Stimulated activated CD4-positive, alpha-beta T cell treated with anti-CD3 and anti-CD28 coated beads, Interleukin-15, amount 100 ng/mL, for 48 hours (primary cell): ENCODE measurements around the gene LRP1-AS.

ENCODE experiments used
- DNase-seq, 2 donors: peaks; one replicate each; pipeline ENCODE4 v3.0.0-alpha.2; 2020; ENCODE audit warnings: low read depth in 2 of 2

Gene LRP1-AS

DNA sequence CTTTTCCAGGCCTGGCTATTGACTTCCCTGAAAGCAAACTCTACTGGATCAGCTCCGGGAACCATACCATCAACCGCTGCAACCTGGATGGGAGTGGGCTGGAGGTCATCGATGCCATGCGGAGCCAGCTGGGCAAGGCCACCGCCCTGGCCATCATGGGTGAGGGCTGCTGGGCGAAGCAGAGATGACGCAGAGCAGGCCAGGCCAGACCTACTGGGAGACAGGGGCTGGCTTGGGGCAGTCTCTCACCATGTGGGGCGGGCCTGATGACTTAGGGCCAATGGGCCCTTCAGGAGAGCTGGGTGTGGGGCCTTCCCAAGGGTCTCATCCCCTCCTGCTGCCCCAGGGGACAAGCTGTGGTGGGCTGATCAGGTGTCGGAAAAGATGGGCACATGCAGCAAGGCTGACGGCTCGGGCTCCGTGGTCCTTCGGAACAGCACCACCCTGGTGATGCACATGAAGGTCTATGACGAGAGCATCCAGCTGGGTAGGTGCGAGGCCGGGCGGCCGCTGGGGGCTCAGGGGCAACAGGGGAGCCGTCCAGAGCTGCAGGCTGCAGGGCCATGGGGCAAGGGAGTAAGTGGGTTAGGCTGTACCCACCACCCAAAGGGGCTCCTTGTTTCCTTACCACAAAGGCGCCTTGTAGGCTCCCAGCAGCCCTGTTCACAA is 33.0 kb upstream of the LRP1-AS start:
- DNase-seq, result no peak

DNA sequence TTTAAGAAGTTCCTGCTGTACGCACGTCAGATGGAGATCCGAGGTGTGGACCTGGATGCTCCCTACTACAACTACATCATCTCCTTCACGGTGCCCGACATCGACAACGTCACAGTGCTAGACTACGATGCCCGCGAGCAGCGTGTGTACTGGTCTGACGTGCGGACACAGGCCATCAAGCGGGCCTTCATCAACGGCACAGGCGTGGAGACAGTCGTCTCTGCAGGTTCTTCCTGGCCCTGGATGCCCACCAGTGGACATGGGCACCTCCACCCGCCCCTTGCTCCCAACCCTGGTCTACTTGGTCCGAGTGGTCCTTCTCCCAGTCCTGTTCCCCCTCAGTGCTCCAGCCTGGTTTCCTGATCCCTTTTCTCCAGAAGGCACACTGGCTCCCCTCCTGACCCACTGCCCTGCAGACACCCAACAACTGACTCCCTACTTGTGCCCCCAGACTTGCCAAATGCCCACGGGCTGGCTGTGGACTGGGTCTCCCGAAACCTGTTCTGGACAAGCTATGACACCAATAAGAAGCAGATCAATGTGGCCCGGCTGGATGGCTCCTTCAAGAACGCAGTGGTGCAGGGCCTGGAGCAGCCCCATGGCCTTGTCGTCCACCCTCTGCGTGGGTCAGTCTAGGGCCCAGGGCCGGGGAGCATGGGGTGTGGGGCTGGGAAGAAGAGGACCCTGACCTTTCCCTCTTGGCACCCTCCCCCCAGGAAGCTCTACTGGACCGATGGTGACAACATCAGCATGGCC is 32.1 kb upstream of the LRP1-AS start:
- DNase-seq, result no peak

DNA sequence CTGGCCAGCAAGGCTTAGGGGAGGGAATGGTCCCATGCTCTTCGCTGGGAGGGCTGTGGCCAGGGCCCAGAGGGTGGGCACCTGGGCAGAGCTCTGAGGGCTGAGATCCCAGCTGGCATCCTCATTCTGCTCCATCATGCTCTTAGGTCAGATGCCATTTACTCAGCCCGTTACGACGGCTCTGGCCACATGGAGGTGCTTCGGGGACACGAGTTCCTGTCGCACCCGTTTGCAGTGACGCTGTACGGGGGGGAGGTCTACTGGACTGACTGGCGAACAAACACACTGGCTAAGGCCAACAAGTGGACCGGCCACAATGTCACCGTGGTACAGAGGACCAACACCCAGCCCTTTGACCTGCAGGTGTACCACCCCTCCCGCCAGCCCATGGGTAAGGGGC is 30.8 kb upstream of the LRP1-AS start:
- DNase-seq, result no peak

DNA sequence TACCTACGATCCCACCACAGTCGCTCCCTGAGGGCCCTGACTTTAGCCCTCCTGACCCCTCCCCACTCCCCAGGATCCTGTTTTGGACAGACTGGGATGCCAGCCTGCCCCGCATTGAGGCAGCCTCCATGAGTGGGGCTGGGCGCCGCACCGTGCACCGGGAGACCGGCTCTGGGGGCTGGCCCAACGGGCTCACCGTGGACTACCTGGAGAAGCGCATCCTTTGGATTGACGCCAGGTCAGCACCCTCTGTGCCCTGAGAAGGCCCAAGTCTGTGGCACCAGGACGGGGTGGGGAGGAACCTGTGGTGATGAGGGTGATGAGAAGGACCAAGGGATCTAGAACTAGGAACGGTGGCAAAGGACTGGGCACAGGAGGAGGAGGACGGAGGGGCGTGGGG is 29.9 kb upstream of the LRP1-AS start:
- DNase-seq, result no peak

DNA sequence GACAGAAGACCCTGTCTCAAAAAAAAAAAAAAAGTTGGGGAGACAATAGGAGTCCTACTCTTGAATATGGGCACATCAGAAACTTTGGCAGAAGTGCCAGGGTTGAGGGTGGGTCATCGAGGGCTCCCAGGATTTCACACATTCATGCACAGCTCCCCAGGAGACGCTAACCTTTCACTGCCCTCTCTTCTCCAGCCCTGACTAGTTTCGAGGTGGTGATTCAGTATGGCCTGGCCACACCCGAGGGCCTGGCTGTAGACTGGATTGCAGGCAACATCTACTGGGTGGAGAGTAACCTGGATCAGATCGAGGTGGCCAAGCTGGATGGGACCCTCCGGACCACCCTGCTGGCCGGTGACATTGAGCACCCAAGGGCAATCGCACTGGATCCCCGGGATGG is 29.4 kb upstream of the LRP1-AS start:
- no peak for DNase-seq

DNA sequence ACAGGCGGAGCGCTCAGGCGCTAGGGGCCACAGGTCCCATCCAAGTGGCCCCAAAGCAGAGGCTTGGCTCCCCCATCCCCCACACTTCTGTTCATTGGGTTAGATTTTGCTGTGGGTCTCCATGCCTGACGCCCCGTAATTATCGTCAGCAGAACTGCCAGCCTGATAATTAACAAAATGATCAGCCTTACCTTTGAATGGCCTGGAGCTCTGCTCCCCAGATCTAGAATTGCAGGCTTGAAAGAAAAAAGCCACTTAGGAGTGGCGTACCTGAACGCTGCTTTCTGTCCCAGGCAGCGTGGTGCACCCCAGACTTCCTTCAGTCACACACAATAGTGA is 28.7 kb upstream of the LRP1-AS start:
- no peak for DNase-seq

DNA sequence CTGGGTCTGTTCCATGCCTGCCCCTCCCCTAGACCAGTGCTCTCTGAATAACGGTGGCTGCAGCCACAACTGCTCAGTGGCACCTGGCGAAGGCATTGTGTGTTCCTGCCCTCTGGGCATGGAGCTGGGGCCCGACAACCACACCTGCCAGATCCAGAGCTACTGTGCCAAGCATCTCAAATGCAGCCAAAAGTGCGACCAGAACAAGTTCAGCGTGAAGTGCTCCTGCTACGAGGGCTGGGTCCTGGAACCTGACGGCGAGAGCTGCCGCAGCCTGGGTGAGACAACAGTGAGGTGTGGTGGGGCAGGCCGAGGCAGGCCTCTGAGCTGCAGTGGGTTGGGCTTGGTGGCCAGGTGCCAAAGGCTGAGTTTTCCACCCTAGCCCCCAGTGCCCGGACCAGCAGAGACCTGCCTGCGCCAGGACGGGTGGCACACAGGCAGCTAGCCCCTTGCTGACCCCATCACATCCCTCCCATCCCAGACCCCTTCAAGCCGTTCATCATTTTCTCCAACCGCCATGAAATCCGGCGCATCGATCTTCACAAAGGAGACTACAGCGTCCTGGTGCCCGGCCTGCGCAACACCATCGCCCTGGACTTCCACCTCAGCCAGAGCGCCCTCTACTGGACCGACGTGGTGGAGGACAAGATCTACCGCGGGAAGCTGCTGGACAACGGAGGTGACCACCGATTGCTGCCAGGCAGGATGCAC is 28.2 kb upstream of the LRP1-AS start:
- DNase-seq, result peak; percentile 10 to 42

DNA sequence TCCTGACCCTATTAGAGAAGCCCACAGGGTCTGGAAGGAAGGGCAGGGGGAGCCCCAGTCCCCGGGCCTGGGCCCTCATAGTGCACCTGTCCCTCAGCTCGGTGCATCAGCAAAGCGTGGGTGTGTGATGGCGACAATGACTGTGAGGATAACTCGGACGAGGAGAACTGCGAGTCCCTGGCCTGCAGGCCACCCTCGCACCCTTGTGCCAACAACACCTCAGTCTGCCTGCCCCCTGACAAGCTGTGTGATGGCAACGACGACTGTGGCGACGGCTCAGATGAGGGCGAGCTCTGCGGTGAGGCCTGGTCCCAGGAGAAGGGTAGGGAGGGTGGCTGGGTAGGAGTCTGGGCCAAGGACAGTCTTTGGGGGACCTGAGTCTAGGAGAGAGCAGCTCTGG is 26.3 kb upstream of the LRP1-AS start:
- DNase-seq, result no peak

DNA sequence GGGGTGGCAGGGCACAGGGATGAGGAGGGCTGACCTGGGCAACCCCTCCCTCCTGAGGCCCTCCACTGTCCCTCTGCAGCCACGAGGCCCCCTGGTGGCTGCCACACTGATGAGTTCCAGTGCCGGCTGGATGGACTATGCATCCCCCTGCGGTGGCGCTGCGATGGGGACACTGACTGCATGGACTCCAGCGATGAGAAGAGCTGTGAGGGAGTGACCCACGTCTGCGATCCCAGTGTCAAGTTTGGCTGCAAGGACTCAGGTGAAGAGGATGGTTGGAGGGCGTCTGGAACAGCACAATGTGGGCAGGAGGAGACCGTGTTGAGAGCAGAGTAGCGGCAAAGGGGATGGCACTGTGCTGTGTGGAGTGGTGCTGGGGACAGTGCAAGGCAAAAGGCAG is 25.7 kb upstream of the LRP1-AS start:
- no peak for DNase-seq

DNA sequence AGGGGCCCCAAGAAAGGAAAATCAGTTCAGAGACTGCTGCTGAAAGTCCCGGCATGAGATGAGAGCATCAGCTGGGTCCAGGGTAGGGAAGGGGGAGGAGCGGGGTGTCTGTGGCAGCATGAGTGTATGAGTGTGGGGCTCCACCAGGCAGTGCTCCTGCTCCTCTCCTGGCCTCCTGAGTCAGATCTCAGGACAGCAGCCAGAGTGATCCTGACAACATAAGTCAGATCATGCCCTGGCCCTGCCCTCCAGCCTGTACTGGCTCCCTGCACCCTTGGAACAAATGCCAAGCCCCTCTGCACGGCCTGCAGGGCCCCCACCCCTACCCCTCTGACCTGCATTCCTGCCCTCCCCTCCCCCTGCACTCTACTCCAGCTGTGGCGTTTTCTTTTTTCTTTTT is 24.2 kb upstream of the LRP1-AS start:
- DNase-seq, result no peak

DNA sequence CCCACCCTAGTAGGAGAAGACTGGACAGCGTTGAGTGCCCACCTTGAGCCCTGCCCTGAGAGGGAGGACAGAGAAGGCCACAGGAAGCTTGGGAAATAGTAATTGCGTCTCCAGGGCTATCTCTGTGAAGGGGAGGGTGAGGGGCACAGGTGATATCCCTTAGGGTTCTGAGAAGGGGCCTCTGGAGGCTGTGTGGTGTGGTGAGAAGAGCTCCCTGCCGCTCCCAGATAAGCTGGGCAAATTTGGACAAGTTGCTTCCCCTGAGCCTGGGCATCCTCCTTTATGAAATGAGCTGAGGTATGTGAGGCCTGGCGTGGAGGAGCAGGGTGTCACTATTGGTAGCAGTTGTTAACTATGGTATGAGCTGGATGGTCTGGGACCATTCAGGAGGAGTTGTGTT is 23.5 kb upstream of the LRP1-AS start:
- no peak for DNase-seq

DNA sequence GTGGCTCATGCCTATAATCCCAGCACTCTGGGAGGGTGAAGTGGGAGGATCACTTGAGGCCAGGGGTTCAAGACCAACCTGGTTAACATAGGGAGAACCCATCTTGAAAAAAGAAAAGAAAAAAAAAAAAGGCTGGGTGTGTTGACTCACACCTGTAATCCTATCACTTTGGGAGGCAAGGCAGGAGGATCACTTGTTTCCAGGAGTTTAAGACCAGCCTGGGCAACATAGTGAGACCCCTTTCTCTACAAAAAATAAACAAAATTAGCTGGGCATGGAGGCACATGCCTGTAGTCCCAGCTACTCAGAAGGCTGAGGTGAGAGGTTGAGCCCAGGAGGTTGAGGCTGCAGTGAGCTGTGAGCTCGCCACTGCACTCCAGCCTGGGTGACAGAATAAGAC is 23.0 kb upstream of the LRP1-AS start:
- no peak for DNase-seq

DNA sequence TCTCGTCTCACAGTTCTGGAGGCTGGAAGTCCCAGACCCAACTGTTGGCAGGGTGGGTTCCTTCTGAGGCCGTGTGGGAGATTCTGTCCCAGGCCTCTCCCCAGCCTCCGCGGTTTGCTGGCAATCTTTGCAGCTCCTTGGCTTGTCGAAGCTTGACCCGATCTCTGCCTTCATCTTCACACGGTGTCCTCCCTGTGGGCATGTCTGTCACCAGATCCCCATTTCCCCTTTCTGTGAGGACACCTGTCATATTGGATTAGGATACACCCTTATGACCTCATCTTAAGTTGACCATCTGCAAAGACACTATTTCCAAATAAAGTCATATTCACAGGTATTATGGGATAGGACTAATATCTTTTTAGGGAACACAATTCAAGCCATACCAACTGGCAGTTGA is 22.6 kb upstream of the LRP1-AS start:
- no peak for DNase-seq

DNA sequence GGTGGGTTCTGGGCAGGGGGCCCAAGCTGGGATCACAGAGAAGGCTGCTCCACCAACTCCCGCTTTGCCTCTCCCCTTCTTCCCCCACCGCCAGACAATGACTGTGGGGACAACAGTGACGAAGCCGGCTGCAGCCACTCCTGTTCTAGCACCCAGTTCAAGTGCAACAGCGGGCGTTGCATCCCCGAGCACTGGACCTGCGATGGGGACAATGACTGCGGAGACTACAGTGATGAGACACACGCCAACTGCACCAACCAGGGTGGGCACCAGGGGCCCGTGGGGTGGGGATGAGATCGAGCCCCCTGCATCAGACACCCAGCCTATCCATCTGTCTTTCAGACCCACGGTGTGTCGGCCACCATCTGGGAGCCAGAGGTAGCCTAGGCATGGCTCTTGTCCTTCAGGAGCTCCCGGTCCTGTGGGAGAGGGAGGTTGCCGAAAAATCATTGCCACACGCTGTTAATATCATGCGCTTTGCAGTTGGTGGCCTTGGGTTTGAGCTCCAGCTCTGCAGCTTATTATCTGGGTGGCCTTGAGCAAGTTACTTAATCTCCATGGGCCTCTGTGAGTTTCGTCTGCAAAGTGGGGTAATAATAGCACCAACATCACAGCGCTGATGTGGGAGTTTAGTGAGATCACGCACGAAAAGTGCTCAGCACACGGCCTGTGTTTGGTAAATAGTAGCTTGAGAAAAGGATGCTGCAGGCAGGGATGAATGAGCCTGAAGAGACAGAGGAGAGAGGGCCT is 21.8 kb upstream of the LRP1-AS start:
- no peak for DNase-seq

DNA sequence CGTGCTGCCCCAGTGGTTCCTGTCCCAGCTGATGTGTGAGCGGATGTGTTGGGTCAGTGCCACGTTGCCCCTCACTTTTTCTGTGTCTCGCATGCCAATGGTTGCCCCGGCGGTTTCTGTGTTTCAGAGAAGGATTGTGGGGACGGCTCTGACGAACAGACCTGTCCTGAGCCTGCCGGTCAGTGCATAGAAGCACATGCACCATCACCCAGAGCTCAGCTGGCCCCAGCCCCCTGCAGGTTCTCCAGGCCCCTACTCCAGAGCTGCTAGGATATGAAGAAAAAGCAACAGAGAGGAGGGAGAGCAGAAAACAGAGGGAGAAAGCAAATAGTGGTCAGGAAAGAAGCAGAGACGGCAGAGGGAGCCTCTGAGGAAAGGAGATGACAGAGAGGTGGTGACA is 20.6 kb upstream of the LRP1-AS start:
- no peak for DNase-seq

DNA sequence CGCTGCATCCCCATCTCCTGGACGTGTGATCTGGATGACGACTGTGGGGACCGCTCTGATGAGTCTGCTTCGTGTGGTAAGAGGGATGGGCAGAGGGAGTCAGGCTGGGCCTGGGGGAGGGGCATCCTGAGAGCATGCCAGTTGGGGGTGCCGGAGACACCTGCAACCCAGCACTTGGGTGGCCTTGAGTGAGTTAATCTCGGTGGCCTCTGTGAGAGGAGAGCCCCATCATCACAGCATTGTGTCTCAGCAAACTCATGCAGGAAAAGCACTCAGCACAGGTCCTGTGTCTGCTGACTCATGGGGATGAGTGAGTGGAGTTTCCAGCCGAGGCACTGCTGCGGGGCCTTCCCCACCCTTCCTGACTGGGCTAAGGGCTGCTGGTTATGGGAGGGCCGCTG is 19.6 kb upstream of the LRP1-AS start:
- peak; percentile 41 to 47 for DNase-seq

DNA sequence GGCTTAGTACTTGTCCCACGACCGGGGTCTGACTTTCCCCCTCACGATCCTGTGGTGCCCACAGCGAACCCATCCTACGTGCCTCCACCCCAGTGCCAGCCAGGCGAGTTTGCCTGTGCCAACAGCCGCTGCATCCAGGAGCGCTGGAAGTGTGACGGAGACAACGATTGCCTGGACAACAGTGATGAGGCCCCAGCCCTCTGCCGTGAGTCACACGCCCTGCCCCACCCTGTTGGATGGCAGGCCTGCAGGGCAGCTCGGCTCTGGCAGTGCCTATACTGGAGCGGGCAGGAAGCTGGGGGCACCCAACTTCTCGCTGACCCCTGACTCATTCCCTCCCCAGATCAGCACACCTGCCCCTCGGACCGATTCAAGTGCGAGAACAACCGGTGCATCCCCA is 18.3 kb upstream of the LRP1-AS start:
- no peak for DNase-seq

DNA sequence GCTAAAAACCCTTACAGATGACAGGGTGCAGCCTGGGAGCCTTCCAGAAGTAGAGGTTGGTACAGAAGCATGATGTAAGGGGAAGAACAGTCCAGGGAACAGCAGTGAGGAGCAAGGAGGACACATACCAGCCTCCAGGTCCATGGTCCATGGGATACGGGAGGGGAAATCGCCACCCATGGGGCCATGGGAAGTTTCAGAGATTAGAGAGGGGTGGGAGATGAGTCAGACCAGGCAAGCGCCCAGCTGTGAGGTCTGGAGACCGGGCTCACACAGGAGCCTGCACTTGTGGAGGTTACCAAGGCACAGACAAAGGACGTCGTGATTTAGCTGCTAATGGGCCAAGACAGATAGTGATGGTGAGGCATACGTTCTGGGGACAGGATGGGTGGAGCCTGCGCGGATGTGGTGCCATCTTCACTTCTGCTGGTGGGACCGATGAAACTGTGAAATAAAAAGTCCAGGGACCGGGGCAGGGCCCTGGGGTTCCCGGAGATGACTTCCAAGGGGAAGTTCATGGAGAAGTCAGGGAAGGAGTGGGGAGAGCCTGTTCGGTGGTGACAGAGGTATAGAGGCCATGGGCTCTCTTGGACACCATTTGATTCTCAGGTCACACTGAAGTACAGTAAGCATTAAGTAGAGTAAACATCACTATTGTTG is 17.7 kb upstream of the LRP1-AS start:
- DNase-seq, result no peak

DNA sequence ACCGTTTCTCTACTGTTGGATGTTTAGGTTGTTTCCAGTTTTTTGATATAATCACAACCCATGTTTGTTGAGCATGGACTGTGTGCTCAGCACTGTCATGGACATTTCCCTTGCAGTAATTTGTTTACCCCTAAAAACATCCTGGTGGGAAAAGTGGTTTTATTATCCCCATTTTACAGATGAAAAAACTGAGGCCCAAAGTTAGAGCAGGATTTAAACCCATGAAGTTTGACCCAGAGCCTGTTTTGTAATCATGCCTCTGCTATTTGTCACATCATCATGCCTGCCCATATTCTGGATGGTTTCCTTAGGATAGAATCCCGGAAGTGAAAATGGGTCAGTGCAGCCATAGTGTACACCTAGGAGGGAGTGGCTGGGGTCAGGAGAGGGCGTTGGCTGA is 17.0 kb upstream of the LRP1-AS start:
- DNase-seq, result no peak

DNA sequence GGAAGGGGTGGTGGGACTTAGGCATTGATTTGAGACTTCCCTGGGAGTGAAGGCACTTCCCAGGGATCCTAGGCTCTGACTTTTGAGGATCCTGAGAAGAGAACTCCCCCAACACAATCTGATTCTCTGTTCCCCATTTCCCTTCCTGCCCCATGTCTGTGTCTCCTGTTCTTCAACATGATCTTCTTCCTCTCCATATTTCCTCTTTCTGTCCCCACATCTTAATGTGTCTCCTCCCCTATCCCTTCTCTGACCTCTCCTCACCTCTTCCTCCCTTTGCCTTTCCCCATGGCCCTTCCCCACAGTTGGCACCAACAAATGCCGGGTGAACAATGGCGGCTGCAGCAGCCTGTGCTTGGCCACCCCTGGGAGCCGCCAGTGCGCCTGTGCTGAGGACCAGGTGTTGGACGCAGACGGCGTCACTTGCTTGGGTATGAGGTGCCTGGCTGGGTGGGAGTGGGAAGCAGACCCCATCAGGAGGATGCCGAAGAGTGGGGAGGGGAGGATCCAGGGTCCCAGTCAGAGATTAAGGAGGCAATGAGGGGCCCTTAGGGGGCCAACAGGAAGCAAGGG is 15.2 kb upstream of the LRP1-AS start:
- DNase-seq, result no peak

DNA sequence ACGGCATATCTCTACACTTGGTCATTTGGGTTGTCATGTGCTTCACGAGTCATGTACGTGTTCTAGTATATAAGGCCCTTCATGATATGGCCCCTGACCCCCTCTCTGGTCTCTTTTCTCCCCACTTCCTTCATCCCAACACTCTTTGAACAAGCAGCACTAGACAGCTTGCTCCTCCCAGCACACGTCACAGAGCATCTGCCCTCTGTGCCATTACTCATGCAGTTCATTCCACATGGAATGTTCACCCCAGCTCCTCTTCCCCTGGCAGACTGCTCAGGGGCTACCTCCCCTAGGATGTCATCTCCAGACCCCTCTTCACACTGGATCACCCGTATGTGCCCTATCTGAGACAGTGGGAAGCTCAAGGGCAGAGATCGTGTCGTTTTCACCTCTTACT is 14.1 kb upstream of the LRP1-AS start:
- no peak for DNase-seq

DNA sequence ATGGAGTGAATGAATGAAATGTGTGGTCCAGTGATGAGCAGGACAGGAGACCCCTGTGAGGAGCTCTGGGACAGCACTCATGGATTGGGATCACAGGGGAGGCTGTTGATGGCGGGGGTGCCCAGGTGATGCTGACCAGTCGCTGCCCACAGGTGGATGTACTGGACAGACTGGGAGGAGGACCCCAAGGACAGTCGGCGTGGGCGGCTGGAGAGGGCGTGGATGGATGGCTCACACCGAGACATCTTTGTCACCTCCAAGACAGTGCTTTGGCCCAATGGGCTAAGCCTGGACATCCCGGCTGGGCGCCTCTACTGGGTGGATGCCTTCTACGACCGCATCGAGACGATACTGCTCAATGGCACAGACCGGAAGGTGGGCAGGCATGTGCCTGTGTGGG is 13.3 kb upstream of the LRP1-AS start:
- DNase-seq, result no peak
